Neural cell (in vitro differentiated cells): ENCODE data around the gene TTC23. TPM values are rescaled to one million over a fixed set of nuclear protein-coding genes. Genes with fewer than 3 reads are reported as not detected.

ENCODE experiments used
- H2AFZ ChIP-seq: fragments of 200-600, 300-800 bp; sonication (generic), shearing (Covaris generic); 2 replicates; pipeline ENCODE4 v1.6.0; 2014; ENCODE audit warnings: low read depth, mild to moderate bottlenecking, antibody characterized with exemption, low read length, moderate library complexity
- H3F3A ChIP-seq: fragments of 200-600 bp; shearing (Covaris generic); 2 replicates; pipeline ENCODE4 v1.6.1; 2016; ENCODE audit warnings: mild to moderate bottlenecking, moderate library complexity, mixed read lengths, antibody characterized with exemption, low read length; ENCODE audit not compliant: insufficient read depth, poor library complexity, severe bottlenecking
- H3K27ac ChIP-seq: fragments of 200-600, 300-800 bp; sonication (generic), shearing (Covaris generic); 2 replicates; pipeline ENCODE4 v1.5.1; 2014; ENCODE audit warnings: mild to moderate bottlenecking, low read length, moderate library complexity
- H3K27me3 ChIP-seq: fragments of 300-800, 200-600 bp; sonication (generic), shearing (Covaris generic); 2 replicates; pipeline ENCODE4 v1.6.0; 2014; ENCODE audit warnings: mild to moderate bottlenecking, low read depth, low read length, moderate library complexity; ENCODE audit not compliant: insufficient read depth
- H3K36me3 ChIP-seq: fragments of 300-800, 200-600 bp; sonication (generic), shearing (Covaris generic); 2 replicates; pipeline ENCODE4 v1.5.1; 2014; ENCODE audit warnings: mild to moderate bottlenecking, antibody characterized with exemption, low read length, moderate library complexity; ENCODE audit not compliant: insufficient read depth
- H3K4me2 ChIP-seq: fragments of 300-800, 200-600 bp; sonication (generic), shearing (Covaris generic); 2 replicates; pipeline ENCODE4 v1.6.0; 2014; ENCODE audit warnings: mild to moderate bottlenecking, low read length
- H3K4me3 ChIP-seq: fragments of 300-800, 200-600 bp; sonication (generic), shearing (Covaris generic); 2 replicates; pipeline ENCODE4 v1.5.1; 2014; ENCODE audit warnings: mild to moderate bottlenecking, low read length, moderate library complexity
- H3K79me2 ChIP-seq: fragments of 200-600 bp; shearing (Covaris generic); replicated peaks from 2 replicates; pipeline ENCODE4 v1.6.0; 2014; ENCODE audit warnings: mild to moderate bottlenecking, low read length, moderate library complexity; ENCODE audit not compliant: insufficient read depth
- H3K9ac ChIP-seq: fragments of 300-800, 200-600 bp; sonication (generic), shearing (Covaris generic); 2 replicates; pipeline ENCODE4 v1.6.1; 2016; ENCODE audit warnings: mild to moderate bottlenecking, low read length, mixed read lengths
- H3K9me2 ChIP-seq: fragments of 200-600 bp; shearing (Covaris generic); 2 replicates; pipeline ENCODE4 v1.6.1; 2016; ENCODE audit warnings: mild to moderate bottlenecking, low read length, mixed read lengths; ENCODE audit not compliant: insufficient read depth
- H3K9me3 ChIP-seq: fragments of 200-600, 300-800 bp; sonication (generic), shearing (Covaris generic); 2 replicates; pipeline ENCODE4 v1.6.1; 2016; ENCODE audit warnings: mild to moderate bottlenecking, mixed run types, low read length, moderate library complexity, mixed read lengths
- H4K20me1 ChIP-seq: fragments of 200-600 bp; shearing (Covaris generic); 2 replicates; pipeline ENCODE4 v1.6.1; 2016; ENCODE audit warnings: mild to moderate bottlenecking, mixed run types; ENCODE audit not compliant: insufficient read depth
- CTCF ChIP-seq: fragments of 450-650 bp; IDR thresholded peaks from 2 replicates; pipeline ENCODE4 v1.5.1; 2014; ENCODE audit warnings: antibody characterized with exemption, mild to moderate bottlenecking, moderate library complexity; ENCODE audit not compliant: poor library complexity, severe bottlenecking
- EP300 ChIP-seq: fragments of 450-650 bp; conservative IDR thresholded peaks from 2 replicates; pipeline ENCODE4 v1.6.1; 2014; ENCODE audit warnings: antibody characterized with exemption, mild to moderate bottlenecking, moderate library complexity; ENCODE audit not compliant: poor library complexity, severe bottlenecking
- EZH2 ChIP-seq: fragments of 200-600, 300-800 bp; shearing (Covaris generic), sonication (generic); IDR thresholded peaks from 2 replicates; pipeline ENCODE4 v1.6.1; 2014; ENCODE audit warnings: antibody characterized with exemption, low read length, borderline replicate concordance, mild to moderate bottlenecking; ENCODE audit not compliant: insufficient read depth, poor library complexity, severe bottlenecking
- MXI1 ChIP-seq: fragments of 450-650 bp; conservative IDR thresholded peaks from 2 replicates; pipeline ENCODE4 v1.6.1; 2014; ENCODE audit warnings: antibody characterized with exemption, mild to moderate bottlenecking; ENCODE audit not compliant: poor library complexity, severe bottlenecking
- POLR2AphosphoS5 ChIP-seq: IDR thresholded peaks from 2 replicates; pipeline ENCODE4 v1.6.1; 2012
- RAD21 ChIP-seq: fragments of 450-650 bp; conservative IDR thresholded peaks from 2 replicates; pipeline ENCODE4 v1.6.1; 2014; ENCODE audit warnings: antibody characterized with exemption, mild to moderate bottlenecking, moderate library complexity
- REST ChIP-seq: IDR thresholded peaks from 2 replicates; pipeline ENCODE4 v1.6.1; 2012; ENCODE audit warnings: borderline replicate concordance
- SMC3 ChIP-seq: fragments of 450-650 bp; conservative IDR thresholded peaks from 2 replicates; pipeline ENCODE4 v1.6.1; 2014; ENCODE audit warnings: antibody characterized with exemption, mild to moderate bottlenecking, moderate library complexity; ENCODE audit not compliant: poor library complexity
- TAF1 ChIP-seq: IDR thresholded peaks from 2 replicates; pipeline ENCODE4 v1.6.1; 2012; ENCODE audit warnings: low read depth
- polyA plus RNA-seq: library from polyadenylated mRNA; depleted of rRNA; stranded (reverse); fragments of >200 nt; gene quantifications from 2 replicates; pipeline ENCODE4 v1.2.3, GENCODE V29; 2014

The TTC23 gene
- polyA plus RNA-seq, 1 donor from 2014 or later: 6.2 TPM

GRCh38 chr15:99118258-99118632, 131.1 kb downstream of the TTC23 start:
- H3K9me3 ChIP-seq: no peaks in the 10 kb centered on the region
- H3K4me3 ChIP-seq: no peak overlapping the region
- H3K9ac ChIP-seq: no peak overlapping the region
- H3K27me3 ChIP-seq: no peaks in the 10 kb centered on the region
- H3K79me2 ChIP-seq: no peaks in the 10 kb centered on the region
- H3K9me2 ChIP-seq: no peaks in the 10 kb centered on the region
- H2AFZ ChIP-seq: no peak overlapping the region
- H3K4me2 ChIP-seq: no peak overlapping the region
- no peaks in the 10 kb centered on the region for H3K36me3 ChIP-seq
- no peaks in the 10 kb centered on the region for H4K20me1 ChIP-seq
- no peaks in the 10 kb centered on the region for H3F3A ChIP-seq
- TF ChIP-seq EP300 (no peak), MXI1 (no peak), REST (no peak), TAF1 (no peak), POLR2AphosphoS5 (no peak), SMC3 (no peak), RAD21 (no peak), EZH2 (no peak), CTCF (no peak)
- H3K27ac ChIP-seq: no peak overlapping the region

GRCh38 chr15:99117563-99118257, 131.7 kb downstream of the TTC23 start:
- H3K27me3 ChIP-seq: no peaks in the 10 kb centered on the region
- no peak overlapping the region for H3K27ac ChIP-seq
- no peaks in the 10 kb centered on the region for H4K20me1 ChIP-seq
- H3K79me2 ChIP-seq: no peaks in the 10 kb centered on the region
- no peak overlapping the region for H2AFZ ChIP-seq
- H3F3A ChIP-seq: no peaks in the 10 kb centered on the region
- H3K9me3 ChIP-seq: no peaks in the 10 kb centered on the region
- no peak overlapping the region for H3K9ac ChIP-seq
- no peaks in the 10 kb centered on the region for H3K36me3 ChIP-seq
- no peak overlapping the region for H3K4me3 ChIP-seq
- TF ChIP-seq MXI1 (no peak), CTCF (no peak), REST (no peak), SMC3 (no peak), POLR2AphosphoS5 (no peak), TAF1 (no peak), EZH2 (no peak), EP300 (no peak), RAD21 (no peak)
- H3K9me2 ChIP-seq: no peaks in the 10 kb centered on the region
- no peak overlapping the region for H3K4me2 ChIP-seq
